GM21515 (cell line): ENCODE data around the gene NOX5.

Source experiments
- ATAC-seq: cut with Tn5 transposase; IDR thresholded peaks from one replicate; pipeline ENCODE4 v1.9.1; 2021; ENCODE audit not compliant: unreplicated experiment

The NOX5 gene

GRCh38 chr15:68990231-68990991, 24.1 kb upstream of the NOX5 start:
- ATAC-seq = no peak

GRCh38 chr15:68990992-68991500, 23.4 kb upstream of the NOX5 start:
- no peak for ATAC-seq

- ATAC-seq = no peak
Observed at GRCh38 chr15:68991723-68992122, 22.8 kb upstream of the NOX5 start.

GRCh38 chr15:68992696-68993095, 21.8 kb upstream of the NOX5 start:
- ATAC-seq = no peak

GRCh38 chr15:68993276-68993675, 21.2 kb upstream of the NOX5 start:
- ATAC-seq = no peak

GRCh38 chr15:68994149-68994548, 20.3 kb upstream of the NOX5 start:
- ATAC-seq = no peak

- ATAC-seq = no peak
Observed at GRCh38 chr15:68994981-68995761, 19.3 kb upstream of the NOX5 start.

- ATAC-seq = no peak
Observed at GRCh38 chr15:68997050-68997449, 17.4 kb upstream of the NOX5 start.

- no peak for ATAC-seq
Observed at GRCh38 chr15:68997930-68998777, 16.3 kb upstream of the NOX5 start.

- no peak for ATAC-seq
Observed at GRCh38 chr15:68999091-68999490, 15.4 kb upstream of the NOX5 start.

- no peak for ATAC-seq
Observed at GRCh38 chr15:69000091-69000490, 14.4 kb upstream of the NOX5 start.

- ATAC-seq = no peak
Observed at GRCh38 chr15:69000725-69001503, 13.6 kb upstream of the NOX5 start.

- no peak for ATAC-seq
Observed at GRCh38 chr15:69002783-69003182, 11.7 kb upstream of the NOX5 start.

GRCh38 chr15:69004011-69004410, 10.5 kb upstream of the NOX5 start:
- no peak for ATAC-seq

GRCh38 chr15:69008056-69008455, 6.4 kb upstream of the NOX5 start:
- no peak for ATAC-seq

- no peak for ATAC-seq
Observed at GRCh38 chr15:69009341-69009740, 5.2 kb upstream of the NOX5 start.

- ATAC-seq = no peak
Observed at GRCh38 chr15:69011641-69012040, 2.9 kb upstream of the NOX5 start.

GRCh38 chr15:69012761-69013364, 1.6 kb upstream of the NOX5 start:
- ATAC-seq = no peak

GRCh38 chr15:69013726-69014406, 629 bp upstream of the NOX5 start:
- ATAC-seq = no peak

GRCh38 chr15:69015591-69015990, 1.1 kb downstream of the NOX5 start:
- no peak for ATAC-seq
